Neural cell (in vitro differentiated cells): ENCODE results near the gene RNF149. TPM values are rescaled to one million over a fixed set of nuclear protein-coding genes. Genes with fewer than 3 reads are reported as not detected.
A peak's percentile ranks its signal among the peaks of the same experiment; 100 is the strongest.
"Not testable (repeated sequence)": the region's sequence is repeated elsewhere in the genome, so short reads cannot be mapped to it uniquely, and the experiment has no call there.

ENCODE experiments used
- H2AFZ ChIP-seq: fragments of 200-600, 300-800 bp; sonication (generic), shearing (Covaris generic); 2 replicates; pipeline ENCODE4 v1.6.0; 2014; ENCODE audit warnings: low read depth, mild to moderate bottlenecking, antibody characterized with exemption, low read length, moderate library complexity
- H3F3A ChIP-seq: fragments of 200-600 bp; shearing (Covaris generic); 2 replicates; pipeline ENCODE4 v1.6.1; 2016; ENCODE audit warnings: mild to moderate bottlenecking, moderate library complexity, mixed read lengths, antibody characterized with exemption, low read length; ENCODE audit not compliant: insufficient read depth, poor library complexity, severe bottlenecking
- H3K27ac ChIP-seq: fragments of 200-600, 300-800 bp; sonication (generic), shearing (Covaris generic); 2 replicates; pipeline ENCODE4 v1.5.1; 2014; ENCODE audit warnings: mild to moderate bottlenecking, low read length, moderate library complexity
- H3K27me3 ChIP-seq: fragments of 300-800, 200-600 bp; sonication (generic), shearing (Covaris generic); 2 replicates; pipeline ENCODE4 v1.6.0; 2014; ENCODE audit warnings: mild to moderate bottlenecking, low read depth, low read length, moderate library complexity; ENCODE audit not compliant: insufficient read depth
- H3K36me3 ChIP-seq: fragments of 300-800, 200-600 bp; sonication (generic), shearing (Covaris generic); 2 replicates; pipeline ENCODE4 v1.5.1; 2014; ENCODE audit warnings: mild to moderate bottlenecking, antibody characterized with exemption, low read length, moderate library complexity; ENCODE audit not compliant: insufficient read depth
- H3K4me2 ChIP-seq: fragments of 300-800, 200-600 bp; sonication (generic), shearing (Covaris generic); 2 replicates; pipeline ENCODE4 v1.6.0; 2014; ENCODE audit warnings: mild to moderate bottlenecking, low read length
- H3K4me3 ChIP-seq: fragments of 300-800, 200-600 bp; sonication (generic), shearing (Covaris generic); 2 replicates; pipeline ENCODE4 v1.5.1; 2014; ENCODE audit warnings: mild to moderate bottlenecking, low read length, moderate library complexity
- H3K79me2 ChIP-seq: fragments of 200-600 bp; shearing (Covaris generic); replicated peaks from 2 replicates; pipeline ENCODE4 v1.6.0; 2014; ENCODE audit warnings: mild to moderate bottlenecking, low read length, moderate library complexity; ENCODE audit not compliant: insufficient read depth
- H3K9ac ChIP-seq: fragments of 300-800, 200-600 bp; sonication (generic), shearing (Covaris generic); 2 replicates; pipeline ENCODE4 v1.6.1; 2016; ENCODE audit warnings: mild to moderate bottlenecking, low read length, mixed read lengths
- H3K9me2 ChIP-seq: fragments of 200-600 bp; shearing (Covaris generic); 2 replicates; pipeline ENCODE4 v1.6.1; 2016; ENCODE audit warnings: mild to moderate bottlenecking, low read length, mixed read lengths; ENCODE audit not compliant: insufficient read depth
- H3K9me3 ChIP-seq: fragments of 200-600, 300-800 bp; sonication (generic), shearing (Covaris generic); 2 replicates; pipeline ENCODE4 v1.6.1; 2016; ENCODE audit warnings: mild to moderate bottlenecking, mixed run types, low read length, moderate library complexity, mixed read lengths
- H4K20me1 ChIP-seq: fragments of 200-600 bp; shearing (Covaris generic); 2 replicates; pipeline ENCODE4 v1.6.1; 2016; ENCODE audit warnings: mild to moderate bottlenecking, mixed run types; ENCODE audit not compliant: insufficient read depth
- EP300 ChIP-seq: fragments of 450-650 bp; conservative IDR thresholded peaks from 2 replicates; pipeline ENCODE4 v1.6.1; 2014; ENCODE audit warnings: antibody characterized with exemption, mild to moderate bottlenecking, moderate library complexity; ENCODE audit not compliant: poor library complexity, severe bottlenecking
- EZH2 ChIP-seq: fragments of 200-600, 300-800 bp; shearing (Covaris generic), sonication (generic); IDR thresholded peaks from 2 replicates; pipeline ENCODE4 v1.6.1; 2014; ENCODE audit warnings: antibody characterized with exemption, low read length, borderline replicate concordance, mild to moderate bottlenecking; ENCODE audit not compliant: insufficient read depth, poor library complexity, severe bottlenecking
- MXI1 ChIP-seq: fragments of 450-650 bp; conservative IDR thresholded peaks from 2 replicates; pipeline ENCODE4 v1.6.1; 2014; ENCODE audit warnings: antibody characterized with exemption, mild to moderate bottlenecking; ENCODE audit not compliant: poor library complexity, severe bottlenecking
- POLR2AphosphoS5 ChIP-seq: IDR thresholded peaks from 2 replicates; pipeline ENCODE4 v1.6.1; 2012
- RAD21 ChIP-seq: fragments of 450-650 bp; conservative IDR thresholded peaks from 2 replicates; pipeline ENCODE4 v1.6.1; 2014; ENCODE audit warnings: antibody characterized with exemption, mild to moderate bottlenecking, moderate library complexity
- SMC3 ChIP-seq: fragments of 450-650 bp; conservative IDR thresholded peaks from 2 replicates; pipeline ENCODE4 v1.6.1; 2014; ENCODE audit warnings: antibody characterized with exemption, mild to moderate bottlenecking, moderate library complexity; ENCODE audit not compliant: poor library complexity
- TAF1 ChIP-seq: IDR thresholded peaks from 2 replicates; pipeline ENCODE4 v1.6.1; 2012; ENCODE audit warnings: low read depth
- polyA plus RNA-seq: library from polyadenylated mRNA; depleted of rRNA; stranded (reverse); fragments of >200 nt; gene quantifications from 2 replicates; pipeline ENCODE4 v1.2.3, GENCODE V29; 2014
- TF ChIP-seq, protein P1 (sequence below): IDR thresholded peaks from 2 replicates; pipeline ENCODE4 v1.6.1; 2012; ENCODE audit warnings: borderline replicate concordance
- TF ChIP-seq, protein P2 (sequence below): fragments of 450-650 bp; IDR thresholded peaks from 2 replicates; pipeline ENCODE4 v1.5.1; 2014; ENCODE audit warnings: antibody characterized with exemption, mild to moderate bottlenecking, moderate library complexity; ENCODE audit not compliant: poor library complexity, severe bottlenecking

Gene RNF149
- polyA plus RNA-seq, 1 donor from 2014 or later, result 39.7 TPM

DNA sequence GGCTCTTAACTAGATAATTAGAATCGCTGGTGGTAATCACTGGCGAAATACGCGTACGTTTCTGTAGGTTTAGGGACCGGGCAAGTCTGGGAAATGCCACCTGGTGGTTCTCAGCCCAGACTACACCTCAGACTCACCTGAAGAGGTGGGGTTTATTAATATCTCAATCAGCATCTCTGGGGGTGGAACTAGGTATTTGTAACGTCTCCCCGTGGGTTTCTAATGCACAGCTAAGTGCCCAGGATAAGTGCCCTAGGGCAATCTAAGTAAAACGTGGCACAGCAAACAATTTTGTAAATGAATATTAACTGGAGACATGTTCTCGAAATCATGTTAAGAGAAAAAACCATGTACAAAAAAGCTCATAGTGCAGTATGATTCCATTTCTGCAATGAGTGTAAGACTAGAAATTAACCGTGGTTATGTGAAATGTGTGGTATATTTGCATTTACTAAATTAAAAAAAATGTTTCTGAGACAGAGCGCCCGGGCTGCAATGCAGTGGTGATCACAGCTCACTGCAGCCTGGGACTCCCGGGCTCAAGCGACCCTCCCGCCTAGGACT lies 56.6 kb downstream of the RNF149 start:
- no peaks in the 10 kb centered on the region for H3F3A ChIP-seq
- peaks cover 2% of the 10 kb centered on the region for H4K20me1 ChIP-seq
- H3K9ac ChIP-seq, result peak overlapping the region; percentile 84
- peak overlapping the region; percentile 25 for H3K4me2 ChIP-seq
- peak overlapping the region; percentile 87 for H2AFZ ChIP-seq
- H3K9me3 ChIP-seq, result no peaks in the 10 kb centered on the region
- H3K9me2 ChIP-seq, result no peaks in the 10 kb centered on the region
- TF ChIP-seq, protein P1, sequence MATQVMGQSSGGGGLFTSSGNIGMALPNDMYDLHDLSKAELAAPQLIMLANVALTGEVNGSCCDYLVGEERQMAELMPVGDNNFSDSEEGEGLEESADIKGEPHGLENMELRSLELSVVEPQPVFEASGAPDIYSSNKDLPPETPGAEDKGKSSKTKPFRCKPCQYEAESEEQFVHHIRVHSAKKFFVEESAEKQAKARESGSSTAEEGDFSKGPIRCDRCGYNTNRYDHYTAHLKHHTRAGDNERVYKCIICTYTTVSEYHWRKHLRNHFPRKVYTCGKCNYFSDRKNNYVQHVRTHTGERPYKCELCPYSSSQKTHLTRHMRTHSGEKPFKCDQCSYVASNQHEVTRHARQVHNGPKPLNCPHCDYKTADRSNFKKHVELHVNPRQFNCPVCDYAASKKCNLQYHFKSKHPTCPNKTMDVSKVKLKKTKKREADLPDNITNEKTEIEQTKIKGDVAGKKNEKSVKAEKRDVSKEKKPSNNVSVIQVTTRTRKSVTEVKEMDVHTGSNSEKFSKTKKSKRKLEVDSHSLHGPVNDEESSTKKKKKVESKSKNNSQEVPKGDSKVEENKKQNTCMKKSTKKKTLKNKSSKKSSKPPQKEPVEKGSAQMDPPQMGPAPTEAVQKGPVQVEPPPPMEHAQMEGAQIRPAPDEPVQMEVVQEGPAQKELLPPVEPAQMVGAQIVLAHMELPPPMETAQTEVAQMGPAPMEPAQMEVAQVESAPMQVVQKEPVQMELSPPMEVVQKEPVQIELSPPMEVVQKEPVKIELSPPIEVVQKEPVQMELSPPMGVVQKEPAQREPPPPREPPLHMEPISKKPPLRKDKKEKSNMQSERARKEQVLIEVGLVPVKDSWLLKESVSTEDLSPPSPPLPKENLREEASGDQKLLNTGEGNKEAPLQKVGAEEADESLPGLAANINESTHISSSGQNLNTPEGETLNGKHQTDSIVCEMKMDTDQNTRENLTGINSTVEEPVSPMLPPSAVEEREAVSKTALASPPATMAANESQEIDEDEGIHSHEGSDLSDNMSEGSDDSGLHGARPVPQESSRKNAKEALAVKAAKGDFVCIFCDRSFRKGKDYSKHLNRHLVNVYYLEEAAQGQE, result no peak
- TF ChIP-seq, protein P2, sequence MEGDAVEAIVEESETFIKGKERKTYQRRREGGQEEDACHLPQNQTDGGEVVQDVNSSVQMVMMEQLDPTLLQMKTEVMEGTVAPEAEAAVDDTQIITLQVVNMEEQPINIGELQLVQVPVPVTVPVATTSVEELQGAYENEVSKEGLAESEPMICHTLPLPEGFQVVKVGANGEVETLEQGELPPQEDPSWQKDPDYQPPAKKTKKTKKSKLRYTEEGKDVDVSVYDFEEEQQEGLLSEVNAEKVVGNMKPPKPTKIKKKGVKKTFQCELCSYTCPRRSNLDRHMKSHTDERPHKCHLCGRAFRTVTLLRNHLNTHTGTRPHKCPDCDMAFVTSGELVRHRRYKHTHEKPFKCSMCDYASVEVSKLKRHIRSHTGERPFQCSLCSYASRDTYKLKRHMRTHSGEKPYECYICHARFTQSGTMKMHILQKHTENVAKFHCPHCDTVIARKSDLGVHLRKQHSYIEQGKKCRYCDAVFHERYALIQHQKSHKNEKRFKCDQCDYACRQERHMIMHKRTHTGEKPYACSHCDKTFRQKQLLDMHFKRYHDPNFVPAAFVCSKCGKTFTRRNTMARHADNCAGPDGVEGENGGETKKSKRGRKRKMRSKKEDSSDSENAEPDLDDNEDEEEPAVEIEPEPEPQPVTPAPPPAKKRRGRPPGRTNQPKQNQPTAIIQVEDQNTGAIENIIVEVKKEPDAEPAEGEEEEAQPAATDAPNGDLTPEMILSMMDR, result peak; percentile 63
- TF ChIP-seq RAD21 (peak; percentile 41), MXI1 (no peak), EZH2 (no peak), TAF1 (no peak), SMC3 (peak; percentile 70)
- no peaks in the 10 kb centered on the region for H3K27me3 ChIP-seq
- peak overlapping the region; percentile 78 for H3K4me3 ChIP-seq
- peak overlapping the region; percentile 73 for H3K27ac ChIP-seq
- no peaks in the 10 kb centered on the region for H3K36me3 ChIP-seq
- H3K79me2 ChIP-seq, result peaks cover 15% of the 10 kb centered on the region

- H3K4me2 ChIP-seq, H3K4me3 ChIP-seq: not testable (repeated sequence)
Measured at GRCh38 chr2:101251246-101251781, 57.2 kb downstream of the RNF149 start.

GRCh38 chr2:101249826-101250225 lies 58.7 kb downstream of the RNF149 start:
- TF ChIP-seq TAF1, result no peak
- no peak for TF ChIP-seq EP300
- TF ChIP-seq, protein P2, result no peak
- no peak for TF ChIP-seq EZH2
- no peak for TF ChIP-seq RAD21
- no peak for TF ChIP-seq POLR2AphosphoS5
- TF ChIP-seq, protein P1, result no peak
- no peak for TF ChIP-seq MXI1
- TF ChIP-seq SMC3, result no peak
- H3K36me3 ChIP-seq, result no peaks in the 10 kb centered on the region
- H3K27ac ChIP-seq, result no peak overlapping the region
- H3F3A ChIP-seq, result no peaks in the 10 kb centered on the region
- no peaks in the 10 kb centered on the region for H3K9me2 ChIP-seq
- H3K4me3 ChIP-seq, result no peak overlapping the region
- H3K27me3 ChIP-seq, result no peaks in the 10 kb centered on the region
- H3K9ac ChIP-seq, result no peak overlapping the region
- H3K9me3 ChIP-seq, result no peaks in the 10 kb centered on the region
- peaks cover 10% of the 10 kb centered on the region for H3K79me2 ChIP-seq
- peaks cover 2% of the 10 kb centered on the region for H4K20me1 ChIP-seq
- no peak overlapping the region for H3K4me2 ChIP-seq
- H2AFZ ChIP-seq, result no peak overlapping the region

More at GRCh38 chr2:101251246-101251781, 57.2 kb downstream of the RNF149 start:
- peaks cover 15% of the 10 kb centered on the region for H3K79me2 ChIP-seq
- not testable (repeated sequence) for H2AFZ ChIP-seq, H3F3A ChIP-seq, H3K36me3 ChIP-seq, H3K9me3 ChIP-seq, H3K27ac ChIP-seq, H3K27me3 ChIP-seq, H3K9me2 ChIP-seq, H3K9ac ChIP-seq, H4K20me1 ChIP-seq
